ENCODE results near the gene PLAU. TPM values are rescaled to one million over a fixed set of nuclear protein-coding genes. Genes with fewer than 3 reads are reported as not detected.

The PLAU gene
- total and polyA plus RNA-seq, 9 of the 15 experiments (the other 6 are each of a cell fraction or from before 2014, with no cell fraction given) = 2.1 to 16.9 (median 3.3) TPM

- ChIA-PET CTCF (ENCODE audit: low intra/inter-chr PET ratio) (no interaction called here), POLR2A (interaction anchor here (0.6 to 1.3 kb wide), 2 partner anchors 13 to 26 kb away, joined by 3 read pairs; no protein-coding TSS in a partner anchor)
- no peak overlapping the region for H3K4me3 ChIP-seq
- TF ChIP-seq KDM2B (CRISPR knock-in tag; IDR thresholded peaks at IDR 0.05) (no peak), ZFP1 (CRISPR knock-in tag; IDR thresholded peaks at IDR 0.05) (no peak), CBFA2T3 (IDR thresholded peaks at IDR 0.05) (no peak), CREB3L1 (IDR thresholded peaks at IDR 0.05; ENCODE audit: borderline replicate concordance, low read depth) (no peak), MAX (CRISPR knock-in tag; IDR thresholded peaks at IDR 0.05) (no peak), ZNF780A (CRISPR knock-in tag; IDR thresholded peaks at IDR 0.05) (no peak), JUNB (CRISPR knock-in tag; conservative IDR thresholded peaks at IDR 0.05) (no peak), ILK (tag; IDR thresholded peaks at IDR 0.05; ENCODE audit: borderline replicate concordance, low read depth) (no peak), ATF4 (CRISPR knock-in tag; IDR thresholded peaks at IDR 0.05) (no peak), ZBTB2 (IDR thresholded peaks at IDR 0.05) (no peak), CHD4 (IDR thresholded peaks at IDR 0.05; ENCODE audit: insufficient read depth, insufficient replicate concordance, low read depth, low read length, poor library complexity, severe bottlenecking) (no peak)
- DNase-seq (ENCODE audit: extremely low read depth in 1 of 4, low spot score in 3 of 4) = no peak
- in situ Hi-C loops (cut with MboI) = no loop called here
- WGBS (ENCODE audit: insufficient coverage, low coverage, missing lambda C conversion rate) = 43% methylated on average over 6 of the region's 6 CpGs
- H3K4me1 ChIP-seq (replicated peaks in 1 of 2; ENCODE audit: control insufficient read depth in 2 of 2, insufficient read depth in 2 of 2, low read length in 2 of 2) = no peaks in the 10 kb centered on the region; a peak in 2 of 5 replicates
- intact Hi-C loops (cut with micrococcal nuclease) = no loop called here
- H3K4me2 ChIP-seq (ENCODE audit: insufficient read depth, low read length) = no peak overlapping the region
- no peak overlapping the region for H2AFZ ChIP-seq (ENCODE audit: low read depth, low read length)
- no TSS peak for BruUV-seq (replicated peaks)
- no peaks in the 10 kb centered on the region for H3K27me3 ChIP-seq (ENCODE audit: control insufficient read depth in 2 of 2, insufficient read depth in 2 of 2, low read length in 2 of 2)
- H4K20me1 ChIP-seq (replicated peaks; ENCODE audit: control insufficient read depth, insufficient read depth, low read length) = no peaks in the 10 kb centered on the region
- H3K9me1 ChIP-seq (ENCODE audit: control insufficient read depth, insufficient read depth, low read length) = no peaks in the 10 kb centered on the region
- no peaks in the 10 kb centered on the region for H3K36me3 ChIP-seq (ENCODE audit: control insufficient read depth, insufficient read depth, low read length)
- no peak for FAIRE-seq
- ATAC-seq = no peak
- H3K27ac ChIP-seq (ENCODE audit: extremely low read depth, low read depth, low read length) = no peak overlapping the region
- H3K9ac ChIP-seq (ENCODE audit: insufficient read depth in 1 of 2, low read depth in 2 of 2, low read length in 2 of 2) = no peak overlapping the region
- no peaks in the 10 kb centered on the region for H3K79me2 ChIP-seq (ENCODE audit: control insufficient read depth, insufficient read depth, low read length)
- H3K9me3 ChIP-seq (replicated peaks; ENCODE audit: control insufficient read depth, insufficient read depth, low read depth, low read length) = no peaks in the 10 kb centered on the region
Observed at GRCh38 chr10:73901261-73901660, 9.7 kb upstream of the PLAU start.

All from K562 (cell line).